KMS-11 (cell line): ENCODE measurements around the gene PALM.

ENCODE experiments used
- H2AFZ ChIP-seq: fragments of 200-600 bp; sonication (generic); 2 replicates; pipeline ENCODE4 v1.6.1; 2016; ENCODE audit warnings: antibody characterized with exemption, mixed run types, low read depth
- H3K27ac ChIP-seq: fragments of 200-600 bp; sonication (generic); 2 replicates; pipeline ENCODE4 v1.6.1; 2016; ENCODE audit warnings: mild to moderate bottlenecking, mixed run types
- H3K27me3 ChIP-seq: fragments of 200-600 bp; sonication (generic); 2 replicates; pipeline ENCODE4 v1.6.1; 2017; ENCODE audit warnings: mild to moderate bottlenecking, low read depth, mixed run types, moderate library complexity; ENCODE audit not compliant: insufficient read depth
- H3K36me3 ChIP-seq: fragments of 200-600 bp; sonication (generic); 2 replicates; pipeline ENCODE4 v1.6.1; 2017; ENCODE audit warnings: mild to moderate bottlenecking, mixed run types; ENCODE audit not compliant: insufficient read depth
- H3K4me1 ChIP-seq: fragments of 200-600 bp; sonication (generic); 2 replicates; pipeline ENCODE4 v1.6.1; 2016; ENCODE audit warnings: mild to moderate bottlenecking, low read depth, mixed run types; ENCODE audit not compliant: poor library complexity, severe bottlenecking
- H3K4me2 ChIP-seq: fragments of 200-600 bp; sonication (generic); 2 replicates; pipeline ENCODE4 v1.7.0; 2016; ENCODE audit warnings: mild to moderate bottlenecking, mixed run types
- H3K4me3 ChIP-seq: fragments of 200-600 bp; sonication (generic); IDR thresholded peaks from 2 replicates; pipeline ENCODE4 v1.6.1; 2017; ENCODE audit warnings: low read depth, low read length, mixed read lengths; ENCODE audit not compliant: insufficient read depth
- H3K79me2 ChIP-seq: fragments of 200-600 bp; sonication (generic); 2 replicates; pipeline ENCODE4 v1.6.1; 2016; ENCODE audit warnings: low read depth, mixed run types; ENCODE audit not compliant: insufficient read depth
- H3K9ac ChIP-seq: fragments of 200-600 bp; sonication (generic); 2 replicates; pipeline ENCODE4 v1.6.1; 2016; ENCODE audit warnings: mild to moderate bottlenecking, mixed run types
- H4K20me1 ChIP-seq: fragments of 200-600 bp; sonication (generic); 2 replicates; pipeline ENCODE4 v1.6.1; 2016; ENCODE audit warnings: mild to moderate bottlenecking, mixed run types; ENCODE audit not compliant: insufficient read depth
- TF ChIP-seq, protein P1 (sequence below): fragments of 200-600 bp; sonication (generic); conservative IDR thresholded peaks from 2 replicates; pipeline ENCODE4 v1.6.1; 2017; ENCODE audit warnings: low read depth, mild to moderate bottlenecking, antibody characterized with exemption, low read length, moderate library complexity, mixed read lengths

Gene PALM

DNA sequence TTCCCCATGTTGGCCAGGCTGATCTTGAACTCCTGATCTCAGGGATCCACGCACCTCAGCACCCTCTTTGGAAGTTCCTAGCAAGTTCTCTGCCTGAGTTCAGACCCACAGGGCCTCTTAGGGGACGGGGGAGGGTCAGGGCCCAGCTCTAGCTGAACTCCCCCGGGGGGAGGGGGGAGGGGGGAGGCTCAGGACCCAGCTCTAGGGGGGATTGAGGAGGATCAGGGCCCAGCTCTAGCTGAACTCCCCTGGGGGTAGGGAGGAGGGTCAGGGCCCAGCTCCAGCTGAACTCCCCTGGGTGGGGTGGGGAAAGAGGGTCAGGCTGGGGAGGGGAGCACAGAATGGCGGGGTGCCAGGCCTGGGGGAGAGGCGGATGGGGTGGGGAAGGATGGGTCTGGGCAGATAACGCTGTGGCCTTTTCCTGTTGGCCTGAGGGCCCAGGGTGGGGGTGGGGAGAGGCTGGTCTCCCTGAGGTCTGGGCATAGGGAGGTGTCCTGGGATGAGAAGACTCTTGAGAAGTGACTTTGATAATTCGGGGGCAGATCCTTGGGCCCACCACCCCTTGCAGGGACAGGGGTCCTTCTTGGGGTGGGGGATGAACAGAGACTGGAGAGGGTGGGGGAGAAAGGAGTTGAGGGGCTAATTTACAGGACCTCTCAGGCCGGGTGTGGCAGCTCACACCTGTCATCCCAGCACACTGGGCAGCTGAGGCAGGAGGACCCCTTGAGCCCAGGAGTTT is 83.0 kb downstream of the PALM start:
- Histone ChIP-seq H3K9ac (no peak overlapping the region), H2AFZ (no peak overlapping the region), H3K79me2 (no peaks in the 10 kb centered on the region), H3K27ac (no peak overlapping the region), H3K4me2 (no peak overlapping the region), H3K4me3 (no peak overlapping the region), H3K27me3 (no peaks in the 10 kb centered on the region), H3K4me1 (no peaks in the 10 kb centered on the region), H4K20me1 (no peaks in the 10 kb centered on the region), H3K36me3 (no peaks in the 10 kb centered on the region)
- TF ChIP-seq, protein P1, sequence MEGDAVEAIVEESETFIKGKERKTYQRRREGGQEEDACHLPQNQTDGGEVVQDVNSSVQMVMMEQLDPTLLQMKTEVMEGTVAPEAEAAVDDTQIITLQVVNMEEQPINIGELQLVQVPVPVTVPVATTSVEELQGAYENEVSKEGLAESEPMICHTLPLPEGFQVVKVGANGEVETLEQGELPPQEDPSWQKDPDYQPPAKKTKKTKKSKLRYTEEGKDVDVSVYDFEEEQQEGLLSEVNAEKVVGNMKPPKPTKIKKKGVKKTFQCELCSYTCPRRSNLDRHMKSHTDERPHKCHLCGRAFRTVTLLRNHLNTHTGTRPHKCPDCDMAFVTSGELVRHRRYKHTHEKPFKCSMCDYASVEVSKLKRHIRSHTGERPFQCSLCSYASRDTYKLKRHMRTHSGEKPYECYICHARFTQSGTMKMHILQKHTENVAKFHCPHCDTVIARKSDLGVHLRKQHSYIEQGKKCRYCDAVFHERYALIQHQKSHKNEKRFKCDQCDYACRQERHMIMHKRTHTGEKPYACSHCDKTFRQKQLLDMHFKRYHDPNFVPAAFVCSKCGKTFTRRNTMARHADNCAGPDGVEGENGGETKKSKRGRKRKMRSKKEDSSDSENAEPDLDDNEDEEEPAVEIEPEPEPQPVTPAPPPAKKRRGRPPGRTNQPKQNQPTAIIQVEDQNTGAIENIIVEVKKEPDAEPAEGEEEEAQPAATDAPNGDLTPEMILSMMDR, result no peak

DNA sequence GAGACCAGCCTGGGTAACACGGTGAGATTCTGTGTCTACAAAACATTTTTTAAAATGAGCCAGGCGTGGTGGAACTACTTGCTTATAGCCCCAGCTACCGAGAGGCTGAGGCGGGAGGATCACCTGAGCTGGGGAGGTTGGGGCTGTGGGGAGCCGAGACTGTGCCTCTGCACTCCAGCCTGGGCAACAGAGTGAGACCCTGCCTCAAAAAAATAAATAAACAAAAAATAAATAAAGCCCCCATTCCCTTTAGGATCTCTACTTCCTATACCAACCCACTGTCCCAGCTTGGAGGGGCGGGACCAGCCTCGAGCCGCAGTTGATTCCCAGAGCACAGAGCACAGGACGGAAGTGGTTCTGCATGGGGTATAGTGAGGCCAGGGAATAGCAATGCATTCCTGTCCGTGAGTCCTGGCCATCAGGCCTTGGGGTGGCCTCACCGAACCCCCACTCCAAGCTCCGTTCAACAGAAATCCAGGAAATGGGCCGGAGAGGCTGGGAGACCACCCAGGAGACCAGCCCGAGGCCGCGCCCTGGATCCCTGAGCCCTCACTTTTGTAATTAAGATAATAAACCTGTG is 83.7 kb downstream of the PALM start:
- Histone ChIP-seq H3K4me1 (no peaks in the 10 kb centered on the region), H4K20me1 (no peaks in the 10 kb centered on the region), H3K27ac (no peak overlapping the region), H3K27me3 (no peaks in the 10 kb centered on the region), H3K4me2 (no peak overlapping the region), H2AFZ (no peak overlapping the region), H3K36me3 (no peaks in the 10 kb centered on the region), H3K4me3 (no peak overlapping the region), H3K9ac (no peak overlapping the region), H3K79me2 (no peaks in the 10 kb centered on the region)
- TF ChIP-seq, protein P1, result no peak

DNA sequence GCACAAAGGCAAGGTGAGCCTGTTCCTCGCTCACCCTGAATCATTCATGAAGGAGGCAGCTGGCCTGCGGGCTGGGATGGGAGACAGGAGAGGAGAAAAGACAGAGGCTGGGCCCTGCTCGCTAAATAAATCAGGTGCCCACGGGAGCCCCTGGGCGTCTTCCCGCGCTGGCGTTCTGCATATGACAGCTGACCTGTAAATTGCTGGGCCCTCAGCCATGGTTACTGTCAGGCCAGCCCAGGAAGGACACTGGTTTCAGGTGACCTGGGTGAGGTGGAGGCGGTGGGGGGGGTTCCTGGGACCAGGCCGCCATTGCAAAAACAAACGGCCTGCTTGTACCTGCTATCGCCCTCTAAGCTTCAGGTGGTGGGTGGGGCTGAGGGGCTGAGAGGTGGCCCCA is 85.1 kb downstream of the PALM start:
- Histone ChIP-seq H3K4me2 (no peak overlapping the region), H4K20me1 (peaks cover 6% of the 10 kb centered on the region; the same call in 1 of the 2 replicates), H2AFZ (no peak overlapping the region), H3K27me3 (no peaks in the 10 kb centered on the region), H3K9ac (no peak overlapping the region), H3K79me2 (peaks cover 9% of the 10 kb centered on the region), H3K27ac (no peak overlapping the region), H3K4me3 (no peak overlapping the region), H3K36me3 (no peaks in the 10 kb centered on the region), H3K4me1 (no peaks in the 10 kb centered on the region)
- TF ChIP-seq, protein P1, result no peak

DNA sequence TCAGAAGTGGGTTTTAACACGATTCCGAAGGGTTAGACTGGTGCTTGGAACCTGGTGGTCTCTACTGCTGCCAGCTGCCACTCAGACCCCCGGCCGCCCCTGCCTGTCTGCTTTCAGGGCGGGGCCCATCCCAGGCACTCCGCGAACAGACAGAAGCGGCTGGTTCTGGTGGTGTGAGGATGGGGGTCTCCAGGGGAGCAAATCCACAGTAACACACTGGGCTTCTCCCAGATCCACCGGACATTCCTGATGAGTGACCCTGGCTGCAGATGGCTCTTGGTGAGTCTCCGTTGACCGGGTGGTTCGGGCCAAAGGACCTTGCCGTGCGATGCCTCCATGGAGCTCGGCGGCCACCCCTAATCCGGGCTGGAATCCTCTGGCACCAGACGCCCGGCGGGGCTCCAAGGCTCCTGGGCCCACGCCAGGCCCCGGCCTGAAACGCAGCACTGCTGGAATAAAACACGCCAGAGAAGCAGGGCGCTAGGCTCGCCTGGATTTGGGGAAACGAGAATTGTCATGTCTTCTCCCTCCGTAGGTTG is 86.4 kb downstream of the PALM start:
- H3K27ac ChIP-seq, result no peak overlapping the region
- TF ChIP-seq, protein P1, result no peak
- H3K9ac ChIP-seq, result no peak overlapping the region
- H3K36me3 ChIP-seq, result peaks cover 10% of the 10 kb centered on the region; the same call in 1 of the 2 replicates
- no peaks in the 10 kb centered on the region for H3K27me3 ChIP-seq
- H2AFZ ChIP-seq, result no peak overlapping the region
- peaks cover 10% of the 10 kb centered on the region for H3K4me1 ChIP-seq
- H4K20me1 ChIP-seq, result peaks cover 20% of the 10 kb centered on the region
- H3K4me2 ChIP-seq, result no peak overlapping the region
- H3K79me2 ChIP-seq, result peaks cover 23% of the 10 kb centered on the region
- no peak overlapping the region for H3K4me3 ChIP-seq
